Neural progenitor cell (in vitro differentiated cells): ENCODE measurements around the gene EAPP.
"Not testable (repeated sequence)": the region's sequence is repeated elsewhere in the genome, so short reads cannot be mapped to it uniquely, and the experiment has no call there.

Experiments
- CTCF ChIP-seq: fragments of 200-600 bp; sonication (generic); IDR thresholded peaks from 2 replicates; pipeline ENCODE4 v1.5.1; 2017; ENCODE audit warnings: antibody characterized with exemption, mild to moderate bottlenecking
- EZH2 ChIP-seq: fragments of 200-600 bp; sonication (generic); IDR thresholded peaks from 2 replicates; pipeline ENCODE4 v1.6.1; 2017; ENCODE audit warnings: antibody characterized with exemption, mild to moderate bottlenecking, moderate library complexity
- EZH2phosphoT487 ChIP-seq: fragments of 200-600 bp; sonication (generic); IDR thresholded peaks from 2 replicates; pipeline ENCODE4 v1.6.1; 2017; ENCODE audit warnings: antibody characterized with exemption

- not testable (repeated sequence) for TF ChIP-seq CTCF, EZH2, EZH2phosphoT487
These were observed 15.3 kb downstream of the EAPP start for GRCh38 chr14:34524216-34524615.
